HT-29 (cell line): Measurements from ENCODE around the gene COBLL1. TPM values are rescaled to one million over a fixed set of nuclear protein-coding genes. Genes with fewer than 3 reads are reported as not detected.
"Not testable (repeated sequence)": the region's sequence is repeated elsewhere in the genome, so short reads cannot be mapped to it uniquely, and the experiment has no call there.

Source experiments
- DNase-seq: peaks from one replicate; pipeline ENCODE4 v3.0.0-alpha.2; 2015; ENCODE audit warnings: low spot score
- total RNA-seq: library from RNA; depleted of rRNA; stranded (reverse); fragments of >200 nt; shearing (Covaris generic); gene quantifications from 2 replicates; pipeline ENCODE4 v1.2.3, GENCODE V29; 2014

Gene COBLL1
- total RNA-seq, 1 experiment from 2014 or later, result 12.4 TPM

DNA sequence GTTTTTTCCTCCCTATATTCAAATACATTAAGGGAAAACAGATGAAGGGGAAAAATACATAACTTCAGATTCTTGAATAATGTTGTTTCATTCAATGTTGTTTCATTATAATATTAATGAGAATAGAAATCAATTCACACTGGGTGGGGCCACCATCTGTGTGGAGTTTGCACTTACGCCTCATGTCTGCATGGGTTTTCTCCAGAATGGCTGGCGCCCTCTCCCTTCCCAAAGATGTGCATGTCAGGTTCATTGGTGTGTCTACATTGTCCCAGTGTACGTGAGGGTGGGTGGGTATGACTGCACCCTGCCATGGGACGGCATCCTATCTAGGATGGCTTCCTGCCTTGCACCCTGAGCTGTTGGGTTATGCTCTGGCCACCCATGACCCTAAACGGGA is 51.7 kb downstream of the COBLL1 start:
- DNase-seq, result no peak

DNA sequence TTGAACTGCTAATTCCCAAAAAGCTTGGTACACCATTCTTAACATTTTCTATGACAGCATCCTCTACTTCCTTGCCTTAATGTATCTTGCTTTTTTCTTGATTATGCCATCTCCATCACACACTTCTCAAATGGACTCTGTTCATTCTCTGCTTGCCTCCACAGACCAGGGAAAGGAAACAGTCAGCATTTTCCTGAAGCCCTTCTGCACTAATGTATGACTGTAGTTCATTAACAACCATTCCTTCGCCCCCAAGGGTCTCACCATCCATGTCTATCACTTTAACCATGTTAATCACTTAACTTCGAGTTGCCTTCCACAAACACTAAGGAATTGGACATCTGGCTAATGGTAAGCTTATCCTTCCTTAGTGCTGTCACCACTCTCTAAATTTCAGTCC is 54.8 kb downstream of the COBLL1 start:
- no peak for DNase-seq

DNA sequence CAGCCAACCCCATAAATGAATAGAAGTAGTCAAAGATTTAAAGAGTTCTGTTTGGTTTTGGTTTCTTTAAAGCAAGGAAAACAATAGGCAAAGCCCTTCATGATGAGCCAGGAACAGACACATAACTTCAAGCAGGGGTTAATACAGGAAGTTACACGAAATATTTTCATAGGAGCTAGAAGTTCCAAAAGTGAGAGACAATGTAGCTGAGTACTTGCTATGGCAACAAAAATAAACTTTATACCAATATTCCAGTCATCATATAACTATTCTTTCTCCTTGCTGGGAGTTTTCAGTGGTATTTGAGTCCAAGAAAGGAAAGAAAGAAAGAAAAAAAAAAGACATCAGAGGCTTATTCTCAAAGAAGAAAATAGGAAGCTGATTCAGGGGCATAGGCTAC is 56.2 kb downstream of the COBLL1 start:
- DNase-seq, result no peak

DNA sequence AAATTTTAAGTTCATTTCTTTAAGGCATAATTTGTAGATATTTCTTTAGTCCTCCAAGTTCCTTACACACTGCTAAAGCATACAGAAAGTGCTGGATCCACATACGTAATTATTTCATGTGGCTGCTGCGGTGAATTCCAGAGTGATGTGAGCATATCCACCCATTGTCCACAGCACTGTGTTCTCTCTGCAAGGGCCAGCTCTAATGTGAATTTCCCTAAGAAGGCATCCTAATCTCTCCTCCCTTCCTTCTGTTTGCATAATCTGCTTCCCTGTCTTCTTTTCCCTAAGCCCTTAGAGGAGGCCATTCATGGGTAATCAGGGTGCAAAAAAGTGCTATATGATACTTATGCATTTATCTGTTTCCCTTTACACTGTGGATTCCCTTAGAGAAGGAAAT is 57.2 kb downstream of the COBLL1 start:
- DNase-seq, result no peak

DNA sequence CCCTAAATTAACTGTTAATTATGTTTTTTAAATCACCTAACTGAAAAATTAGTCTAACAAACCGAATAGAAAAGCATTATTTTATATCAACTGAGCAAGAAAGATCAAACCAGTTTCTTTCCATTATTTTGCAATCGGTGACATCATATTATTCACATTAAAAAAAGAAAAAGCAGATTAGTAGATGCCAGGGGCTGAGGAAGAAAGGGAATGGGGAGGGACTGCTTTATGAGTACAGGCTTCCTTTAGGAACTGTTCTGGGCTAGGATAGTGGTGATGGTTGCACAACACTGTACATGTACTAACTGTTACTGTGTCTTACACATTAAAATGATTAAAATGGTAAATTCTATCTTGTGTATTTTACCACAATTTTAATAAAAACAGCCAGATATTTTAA is 59.3 kb downstream of the COBLL1 start:
- no peak for DNase-seq

DNA sequence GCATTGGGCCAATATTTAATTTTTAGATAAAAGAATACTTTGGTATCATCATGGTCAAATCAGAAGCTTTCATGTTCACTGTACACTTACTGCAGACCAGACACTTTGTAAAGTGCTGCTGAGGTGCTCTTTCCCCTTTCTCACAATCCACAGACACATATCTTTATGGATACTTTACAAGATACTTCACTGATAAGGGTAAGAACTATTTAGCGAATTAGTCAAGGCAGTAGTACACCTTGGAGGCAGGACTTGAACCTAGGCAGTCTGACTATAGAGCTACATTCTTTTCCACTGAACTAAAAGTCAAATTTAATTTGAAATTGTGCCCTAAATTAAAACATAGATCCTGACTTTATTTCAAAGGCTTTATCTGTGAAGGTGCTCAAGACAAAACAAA is 60.2 kb downstream of the COBLL1 start:
- no peak for DNase-seq

DNA sequence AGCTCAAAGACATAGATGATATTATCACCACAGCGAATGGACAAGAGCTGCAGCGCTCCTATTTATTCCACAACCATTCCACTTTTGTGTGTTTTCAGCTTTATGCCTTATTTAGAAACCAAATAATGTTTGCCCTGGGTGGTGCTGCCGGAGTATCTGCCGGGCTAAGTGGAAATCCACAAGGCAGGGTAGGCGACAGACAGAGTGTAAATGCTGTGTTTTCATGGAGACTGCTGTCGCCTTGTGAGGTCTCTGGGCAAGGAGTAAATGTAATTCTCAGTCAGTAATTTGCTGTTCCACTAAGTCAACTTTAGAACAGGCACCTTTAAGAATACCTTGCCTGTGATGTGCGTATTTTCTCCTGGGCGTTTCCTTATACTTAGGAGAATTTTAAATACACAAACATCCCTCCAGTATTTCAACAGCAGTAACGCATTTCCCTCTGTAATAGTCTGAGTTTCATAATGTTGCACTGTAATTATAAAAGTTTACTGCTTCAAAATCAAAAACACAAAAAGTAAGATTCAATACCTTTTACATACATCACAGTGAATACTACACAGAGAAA is 60.9 kb downstream of the COBLL1 start:
- no peak for DNase-seq

DNA sequence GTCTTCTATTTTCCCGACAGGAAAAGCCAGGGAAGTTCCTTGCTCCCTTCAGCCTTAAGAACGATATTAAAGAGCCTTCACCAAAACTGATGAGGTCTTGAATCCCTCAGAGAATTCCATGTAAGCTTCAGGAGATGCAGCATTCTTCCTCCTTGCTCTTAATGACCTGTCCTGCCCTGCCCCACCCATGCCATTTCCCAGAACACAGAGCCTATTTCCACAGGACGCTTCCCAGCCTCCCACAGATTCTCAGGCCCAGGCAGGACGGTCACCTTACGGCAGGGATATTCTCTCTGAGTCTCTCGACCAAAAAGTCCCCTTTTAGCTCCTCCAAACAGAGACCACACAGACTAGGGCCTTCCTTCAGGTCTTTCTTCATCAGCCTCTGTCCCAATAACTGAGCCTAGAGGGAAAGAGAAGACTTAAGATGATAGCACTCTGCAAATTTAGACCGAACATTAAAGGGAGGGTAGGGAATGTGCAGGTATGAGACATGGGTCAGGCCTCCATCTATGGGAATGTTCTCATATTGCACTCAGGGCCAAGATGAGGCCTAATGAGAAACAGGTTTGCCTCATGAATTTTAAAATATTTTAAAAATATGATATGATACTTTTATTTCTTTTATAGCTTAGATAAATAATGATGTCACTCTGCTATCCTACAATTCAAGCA is 62.1 kb downstream of the COBLL1 start:
- no peak for DNase-seq

DNA sequence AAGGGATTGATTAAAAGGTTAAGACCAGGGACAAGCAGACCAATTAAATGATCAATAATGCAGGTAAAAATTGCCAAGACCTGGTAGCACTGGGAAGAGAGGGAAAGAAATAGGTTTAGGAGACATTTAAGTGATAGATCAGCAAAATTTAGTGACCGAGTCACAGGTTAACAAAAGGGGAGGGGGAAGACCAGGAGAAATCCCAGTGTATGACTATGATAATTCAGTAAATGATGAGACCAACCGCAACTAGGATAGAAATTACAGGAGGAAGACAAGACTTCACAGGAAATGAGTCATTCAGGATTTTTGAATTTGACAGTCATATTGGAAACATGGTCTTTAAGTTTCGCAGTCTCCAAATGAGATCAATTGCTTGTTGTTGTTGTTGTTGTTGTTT is 62.9 kb downstream of the COBLL1 start:
- DNase-seq, result no peak

DNA sequence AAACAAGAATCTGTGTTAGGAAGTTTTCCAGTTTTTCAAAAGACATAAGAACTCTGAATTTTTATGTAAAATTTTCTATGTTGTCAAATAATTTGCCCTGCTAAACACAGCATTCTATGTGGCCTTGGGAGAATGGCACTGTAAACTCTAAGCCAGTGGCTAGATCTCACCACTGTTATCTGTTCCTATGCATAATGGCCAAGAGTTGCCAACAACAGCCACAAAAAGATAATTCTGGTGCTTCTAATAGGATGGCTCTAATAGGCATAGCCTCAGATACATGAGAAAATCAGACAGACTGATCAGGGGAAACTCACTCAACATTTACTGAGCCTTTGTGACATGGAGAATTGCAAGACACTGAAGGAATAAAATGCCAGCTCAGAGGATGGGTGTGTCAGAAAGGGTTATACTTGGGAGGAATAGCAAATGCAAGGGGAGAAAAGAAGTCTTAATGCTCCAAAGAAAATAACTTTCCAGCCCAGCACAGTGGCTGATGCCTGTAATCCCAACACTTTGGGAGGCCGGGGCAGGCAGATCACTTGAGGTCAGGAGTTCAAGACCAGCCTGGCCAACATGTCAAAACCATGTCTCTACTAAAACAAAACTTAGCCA is 63.7 kb downstream of the COBLL1 start:
- no peak for DNase-seq

DNA sequence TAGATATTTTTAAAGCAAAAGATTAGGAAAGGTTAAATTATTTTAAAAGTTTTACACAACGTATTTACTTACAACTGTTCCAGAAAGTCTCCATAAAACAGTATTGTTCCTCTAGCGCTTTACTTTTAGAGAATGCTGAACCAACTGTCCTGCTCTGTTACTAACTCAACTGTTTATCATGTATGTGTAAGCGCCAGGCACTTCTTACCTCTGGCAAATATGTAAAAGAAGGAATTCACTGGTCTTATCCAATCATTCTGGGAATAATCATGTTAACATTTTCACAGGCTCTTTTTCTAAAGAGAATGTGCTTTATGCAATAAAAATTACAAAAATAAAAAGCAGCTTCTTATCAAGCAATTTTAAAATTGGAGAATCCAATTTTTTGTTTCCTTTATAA is 68.0 kb downstream of the COBLL1 start:
- no peak for DNase-seq

DNA sequence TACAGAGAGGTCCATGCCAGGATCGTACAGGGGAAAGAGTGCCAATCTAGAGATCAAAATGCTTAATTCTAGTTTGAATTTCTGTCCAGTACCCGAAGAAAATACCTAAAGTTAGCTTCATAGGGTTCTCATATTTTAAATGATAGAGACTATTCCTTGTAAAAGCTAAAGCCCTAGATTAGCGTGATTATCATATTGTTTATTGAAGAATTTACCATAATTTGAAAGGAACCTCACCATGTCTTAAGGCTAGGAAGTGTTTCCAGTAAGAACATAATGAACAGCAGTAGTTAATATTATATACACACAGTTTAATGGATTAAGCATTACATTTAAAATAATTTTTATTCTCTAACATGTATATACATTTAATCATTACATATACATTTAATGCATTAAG is 68.5 kb downstream of the COBLL1 start:
- no peak for DNase-seq

DNA sequence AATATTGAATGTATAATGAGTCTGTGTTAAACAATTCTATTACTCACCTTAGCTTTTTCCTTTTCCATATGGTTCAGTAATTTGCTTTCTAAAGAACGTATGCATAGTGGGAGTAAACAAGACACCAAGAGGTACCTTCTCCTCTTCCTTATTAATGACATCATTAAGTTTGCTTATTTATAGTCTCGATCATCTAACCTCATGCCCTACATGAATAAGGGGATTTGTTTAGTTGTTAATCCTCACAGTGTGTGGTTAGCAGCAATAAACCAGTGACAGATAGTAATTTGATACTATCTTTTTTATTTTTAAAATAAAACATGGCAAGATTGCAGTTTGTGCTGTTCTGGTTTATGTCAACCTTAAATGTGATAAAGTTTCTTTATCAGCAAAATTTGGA is 69.7 kb downstream of the COBLL1 start:
- DNase-seq, result no peak

DNA sequence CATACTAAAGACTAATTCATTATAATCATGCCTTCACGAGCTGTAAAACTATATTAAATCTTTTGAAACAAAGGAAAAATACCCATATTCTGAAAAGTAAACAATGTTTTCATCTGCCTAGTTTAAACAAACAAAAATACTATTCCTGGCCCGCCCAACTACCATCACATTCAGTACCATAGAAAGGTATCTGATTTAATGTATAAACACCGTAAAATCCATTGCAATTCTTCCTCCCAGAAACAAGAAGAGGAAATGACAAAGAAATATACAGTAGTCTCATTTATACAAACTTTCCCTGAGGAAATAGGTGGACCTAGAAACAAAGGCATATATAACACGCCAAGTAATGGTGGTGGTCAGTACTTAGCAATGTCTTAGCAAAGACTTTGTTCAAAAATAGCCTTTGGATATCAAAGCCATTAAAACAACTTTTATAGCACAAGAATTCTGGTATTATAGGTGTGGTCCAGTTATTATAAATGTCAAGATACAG is 71.2 kb downstream of the COBLL1 start:
- DNase-seq, result no peak

DNA sequence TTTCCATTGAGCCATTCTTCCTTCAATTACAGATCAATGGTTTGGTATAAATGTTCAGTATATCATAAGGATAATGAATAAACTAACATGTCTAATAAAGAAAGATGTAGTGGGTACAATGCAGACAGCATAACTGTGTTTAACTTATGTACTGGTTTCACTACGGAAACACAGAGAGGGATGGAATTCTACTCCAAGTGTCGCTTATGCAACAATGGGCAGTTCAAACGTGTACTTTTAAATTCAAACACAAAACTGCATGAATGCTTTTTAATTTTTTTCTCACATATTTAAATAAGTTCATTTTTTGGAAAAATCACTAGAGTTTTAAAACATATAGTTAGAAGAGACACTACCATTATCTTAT is 74.7 kb downstream of the COBLL1 start:
- DNase-seq, result no peak

DNA sequence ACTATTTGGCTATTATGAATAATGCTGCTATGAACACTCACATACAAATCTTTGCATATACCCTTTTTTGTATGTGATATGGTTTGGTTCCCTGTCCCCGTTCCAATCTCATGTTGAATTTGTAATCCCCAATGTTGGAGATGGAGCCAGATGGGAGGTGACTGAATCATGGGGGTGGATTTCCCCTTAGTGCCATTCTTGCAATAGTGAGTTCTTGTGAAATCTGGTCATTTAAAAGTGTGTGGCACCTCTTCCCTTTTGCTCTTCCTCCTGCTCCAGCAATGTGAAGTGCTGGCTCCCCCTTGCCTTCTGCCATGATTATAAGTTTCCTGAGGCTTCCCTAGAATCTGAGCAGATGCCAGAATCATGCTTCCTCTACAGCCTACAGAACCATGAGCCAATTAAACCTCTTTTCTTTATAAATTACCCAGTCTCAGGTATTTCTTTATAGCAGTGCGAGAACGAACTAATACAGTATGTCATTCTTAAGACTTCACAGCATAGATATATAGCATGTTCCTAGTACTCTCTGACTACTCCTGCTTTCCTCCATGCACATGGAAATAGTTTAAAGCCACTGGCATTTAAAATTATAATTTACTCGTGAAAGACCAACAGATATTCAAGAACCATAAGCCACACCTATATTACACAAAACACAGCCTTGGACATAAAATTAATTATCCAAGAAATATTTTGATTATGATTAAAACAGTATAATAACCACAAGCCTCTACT is 75.2 kb downstream of the COBLL1 start:
- DNase-seq, result no peak

DNA sequence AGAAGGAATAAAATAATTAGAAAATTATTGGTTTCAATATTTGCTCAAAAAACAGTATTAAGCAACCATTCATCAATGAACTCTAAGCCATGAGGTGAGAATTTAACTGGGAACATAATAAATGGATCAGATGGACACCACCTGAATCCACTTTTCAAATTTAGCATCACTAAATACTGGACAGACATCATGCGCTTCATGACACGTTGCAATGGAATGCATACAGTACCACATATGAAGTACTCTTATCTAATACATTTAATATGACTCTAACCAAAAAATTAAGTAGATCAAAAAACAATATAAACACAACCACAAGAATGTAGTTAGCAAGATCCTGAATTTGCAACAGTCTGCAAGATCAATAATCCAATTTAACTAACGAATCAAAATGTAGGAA is 76.6 kb downstream of the COBLL1 start:
- no peak for DNase-seq

DNA sequence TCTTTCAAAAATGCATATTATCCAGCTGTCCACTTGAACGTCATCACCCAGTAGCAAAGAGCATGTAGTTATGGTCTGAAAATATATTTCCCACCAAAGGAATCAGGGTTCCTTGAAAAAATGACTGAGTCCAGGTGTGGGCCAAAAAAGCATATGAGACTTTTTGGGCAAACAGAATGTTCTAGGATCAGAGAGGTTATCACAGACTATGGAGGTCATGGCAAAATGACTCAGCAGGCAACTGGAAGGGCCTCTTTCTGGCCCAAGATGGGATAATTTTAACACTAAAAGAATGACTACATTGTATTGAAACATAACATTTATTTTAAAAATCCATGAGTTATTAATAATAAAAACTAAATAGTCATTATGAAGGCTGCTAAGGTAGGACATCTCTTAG is 77.1 kb downstream of the COBLL1 start:
- DNase-seq, result no peak

DNA sequence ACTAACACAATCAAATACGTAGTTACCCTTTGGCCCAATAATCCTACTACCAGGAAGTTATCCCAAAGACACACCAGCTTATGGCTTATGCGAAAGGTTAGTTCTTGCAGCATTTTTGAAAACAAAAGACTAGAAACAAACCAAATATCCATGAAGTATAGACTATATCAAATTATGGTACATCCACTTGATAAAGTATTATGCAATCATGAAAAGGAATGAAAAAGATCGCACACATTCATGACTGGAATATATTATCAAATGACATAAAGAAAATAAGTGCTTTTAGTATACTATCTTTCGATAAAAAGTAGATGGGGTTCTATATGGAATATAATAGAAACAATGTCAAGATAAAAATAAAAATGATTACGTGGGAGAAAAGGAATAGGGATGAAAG is 78.2 kb downstream of the COBLL1 start:
- DNase-seq, result no peak

DNA sequence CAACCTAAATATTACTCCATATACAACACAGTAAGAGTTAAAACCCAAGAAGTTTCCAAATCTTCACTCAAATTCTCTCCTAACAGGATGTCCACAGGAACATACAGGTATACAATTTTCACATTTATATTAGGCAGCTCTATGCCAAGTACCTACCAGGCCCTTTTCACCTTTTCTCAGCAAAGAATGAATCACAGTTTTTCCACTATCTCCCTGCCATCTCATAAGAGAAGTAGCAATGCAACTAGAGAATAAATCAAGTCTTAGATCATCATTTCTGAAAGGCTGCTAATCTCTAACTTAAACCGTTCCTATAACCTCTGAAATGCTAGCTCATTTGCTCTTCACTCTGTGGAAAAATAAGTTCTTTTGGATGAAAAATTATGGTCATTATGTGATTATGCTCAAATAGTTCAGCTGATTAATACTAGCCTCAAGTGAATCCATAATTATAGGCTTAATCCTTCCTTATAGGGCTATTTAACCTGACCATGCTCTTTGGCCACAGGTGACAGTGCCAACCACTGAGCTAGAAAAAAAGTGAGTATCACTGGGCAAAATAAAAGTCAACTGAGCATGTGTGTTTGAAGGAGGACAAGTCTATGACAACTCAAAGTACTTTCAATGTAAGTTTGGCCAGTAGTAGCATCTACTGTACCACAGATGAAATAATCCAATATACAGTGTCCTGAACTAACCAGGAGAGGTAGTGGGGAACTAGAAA is 79.7 kb downstream of the COBLL1 start:
- no peak for DNase-seq

DNA sequence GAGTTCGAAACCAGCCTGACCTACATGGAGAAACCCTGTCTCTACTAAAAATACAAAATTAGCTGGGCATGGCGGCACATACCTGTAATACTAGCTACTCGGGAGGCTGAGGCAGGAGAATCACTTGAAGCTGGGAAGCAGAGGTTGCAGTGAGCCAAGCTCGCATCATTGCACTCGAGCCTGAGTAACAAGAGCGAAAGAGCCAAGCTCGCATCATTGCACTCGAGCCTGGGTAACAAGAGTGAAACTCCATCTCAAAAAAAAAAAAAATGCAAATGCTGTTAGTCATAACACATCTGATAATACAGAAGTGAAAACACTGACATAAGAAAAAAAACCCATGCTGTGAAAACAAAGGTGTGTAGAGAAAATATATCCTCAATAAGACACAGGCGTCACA is 80.4 kb downstream of the COBLL1 start:
- not testable (repeated sequence) for DNase-seq

DNA sequence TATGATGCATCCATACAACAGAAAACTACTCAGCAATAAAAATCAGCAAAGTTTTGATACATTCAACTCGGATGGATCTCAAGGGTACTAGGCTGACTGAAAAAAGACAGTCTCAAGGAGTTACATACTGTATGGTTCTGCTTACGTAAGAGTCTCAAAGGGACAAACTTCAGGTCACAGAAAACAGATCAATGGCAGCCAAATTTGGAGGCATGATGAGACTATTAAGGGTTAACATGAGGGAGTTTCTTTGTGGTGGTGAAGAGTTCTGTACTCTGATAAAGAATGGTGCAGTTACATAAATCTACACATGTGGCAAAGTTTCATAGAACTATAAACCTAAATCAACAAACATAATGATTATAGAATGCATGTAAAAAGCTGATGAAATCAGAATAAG is 81.4 kb downstream of the COBLL1 start:
- no peak for DNase-seq
